ENCODE data around the gene NAV3.

NAV3 gene

GRCh38 chr12:78018171-78018910 lies 187.6 kb downstream of the NAV3 start:
- no peak for TF ChIP-seq CTCF (IDR thresholded peaks at IDR 0.05; ENCODE audit: low read depth, low read length, missing control alignments)
- H3K27ac ChIP-seq: no peak overlapping the region
- in situ Hi-C loops (cut with HindIII; ENCODE audit: low pct_ligation_motif_present, low sequenced_read_pairs): no loop called here
- no peak overlapping the region for H3K4me3 ChIP-seq (ENCODE audit: low read depth, low read length)
- H3K36me3 ChIP-seq (replicated peaks): no peaks in the 10 kb centered on the region
- H3K27me3 ChIP-seq (replicated peaks): no peaks in the 10 kb centered on the region
- DNase-seq: peak; percentile 29

- H3K27me3 ChIP-seq (replicated peaks): no peaks in the 10 kb centered on the region
- TF ChIP-seq CTCF (IDR thresholded peaks at IDR 0.05; ENCODE audit: low read depth, low read length, missing control alignments): no peak
- H3K4me3 ChIP-seq (ENCODE audit: low read depth, low read length): no peak overlapping the region
- H3K27ac ChIP-seq: no peak overlapping the region
- no peak for DNase-seq
- no peaks in the 10 kb centered on the region for H3K36me3 ChIP-seq (replicated peaks)
- in situ Hi-C loops (cut with HindIII; ENCODE audit: low pct_ligation_motif_present, low sequenced_read_pairs): no loop called here
Measured at GRCh38 chr12:78018939-78019338, 188.2 kb downstream of the NAV3 start.

GRCh38 chr12:78028426-78028825 lies 197.7 kb downstream of the NAV3 start:
- Histone ChIP-seq H3K27me3 (replicated peaks) (no peaks in the 10 kb centered on the region), H3K36me3 (replicated peaks) (peaks cover 3% of the 10 kb centered on the region), H3K4me3 (ENCODE audit: low read depth, low read length) (no peak overlapping the region), H3K27ac (no peak overlapping the region)
- TF ChIP-seq CTCF (IDR thresholded peaks at IDR 0.05; ENCODE audit: low read depth, low read length, missing control alignments): no peak
- no peak for DNase-seq
- in situ Hi-C loops (cut with HindIII; ENCODE audit: low pct_ligation_motif_present, low sequenced_read_pairs): no loop called here

- in situ Hi-C loops (cut with HindIII; ENCODE audit: low pct_ligation_motif_present, low sequenced_read_pairs): no loop called here
- Histone ChIP-seq H3K4me3 (ENCODE audit: low read depth, low read length) (no peak overlapping the region), H3K27ac (no peak overlapping the region), H3K27me3 (replicated peaks) (no peaks in the 10 kb centered on the region), H3K36me3 (replicated peaks) (no peaks in the 10 kb centered on the region)
- DNase-seq: peak; percentile 32
- TF ChIP-seq CTCF (IDR thresholded peaks at IDR 0.05; ENCODE audit: low read depth, low read length, missing control alignments): no peak
Measured at GRCh38 chr12:78034025-78034424, 203.3 kb downstream of the NAV3 start.

GRCh38 chr12:78035901-78036606 lies 205.4 kb downstream of the NAV3 start:
- H3K27ac ChIP-seq: no peak overlapping the region

More at GRCh38 chr12:78035901-78036606, 205.4 kb downstream of the NAV3 start:
- H3K27me3 ChIP-seq (replicated peaks): no peaks in the 10 kb centered on the region
- no peak for TF ChIP-seq CTCF (IDR thresholded peaks at IDR 0.05; ENCODE audit: low read depth, low read length, missing control alignments)
- no peak overlapping the region for H3K4me3 ChIP-seq (ENCODE audit: low read depth, low read length)
- no peaks in the 10 kb centered on the region for H3K36me3 ChIP-seq (replicated peaks)
- DNase-seq: no peak
- in situ Hi-C loops (cut with HindIII; ENCODE audit: low pct_ligation_motif_present, low sequenced_read_pairs): no loop called here
